HG03175 (cell line): ENCODE results near the gene VIM.

Source experiments
- ATAC-seq: cut with Tn5 transposase; IDR thresholded peaks from one replicate; pipeline ENCODE4 v1.9.1; 2021; ENCODE audit warnings: mild to moderate bottlenecking, moderate library complexity; ENCODE audit not compliant: unreplicated experiment

Gene VIM

DNA sequence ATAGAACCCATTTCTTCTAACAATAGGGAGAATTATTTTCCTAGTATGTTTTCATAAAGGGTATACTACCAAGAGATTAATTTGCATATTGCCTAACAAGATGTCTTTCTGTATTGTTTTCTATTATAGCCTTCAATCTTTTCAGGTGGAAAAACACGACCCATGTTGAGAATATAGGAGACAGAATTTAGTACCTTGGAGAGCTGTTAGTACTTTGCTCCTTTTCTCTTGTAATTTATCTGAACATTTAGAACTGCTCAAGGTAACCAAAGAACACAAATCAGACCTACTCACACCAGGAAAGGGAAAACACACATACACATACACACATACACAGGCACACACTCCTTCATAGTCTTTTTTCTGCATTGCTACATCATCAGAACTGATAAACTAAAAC is 18.7 kb upstream of the VIM start:
- no peak for ATAC-seq

DNA sequence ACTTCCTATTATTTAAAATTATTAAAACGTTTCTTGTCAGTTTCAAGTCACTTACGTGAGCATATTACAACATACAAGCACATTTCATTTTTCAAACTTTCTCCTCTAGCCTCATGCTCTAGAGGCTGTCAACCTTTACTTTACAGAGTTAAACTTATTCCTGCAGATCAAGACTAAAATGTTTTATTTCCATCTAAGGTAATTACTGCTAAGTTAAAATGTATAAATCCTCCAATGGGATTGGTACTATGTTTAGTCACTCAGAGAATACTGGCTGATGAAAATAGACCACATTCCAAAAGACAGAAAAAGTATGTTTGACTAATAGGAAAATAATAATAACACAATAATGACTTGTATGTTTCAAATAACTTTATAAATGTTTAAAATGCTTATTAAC is 18.2 kb upstream of the VIM start:
- no peak for ATAC-seq

DNA sequence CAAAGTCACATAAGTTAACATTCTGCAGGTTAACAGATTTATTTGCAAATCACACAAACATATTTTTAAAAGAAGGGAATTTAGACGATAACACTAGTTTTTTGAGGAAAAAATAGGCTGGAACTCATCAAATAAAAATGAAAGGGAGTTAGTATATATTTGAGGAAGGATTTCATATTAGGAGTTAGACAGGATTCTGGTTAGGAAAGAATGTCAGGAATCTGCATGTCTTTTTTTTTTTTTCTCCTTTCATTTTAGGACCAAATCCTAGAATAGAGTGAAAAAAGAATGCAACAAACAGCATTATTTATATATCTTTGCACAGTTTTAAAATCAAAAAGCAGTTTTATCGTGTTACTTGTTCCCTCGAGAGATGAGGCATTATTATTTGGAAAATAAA is 17.7 kb upstream of the VIM start:
- no peak for ATAC-seq

DNA sequence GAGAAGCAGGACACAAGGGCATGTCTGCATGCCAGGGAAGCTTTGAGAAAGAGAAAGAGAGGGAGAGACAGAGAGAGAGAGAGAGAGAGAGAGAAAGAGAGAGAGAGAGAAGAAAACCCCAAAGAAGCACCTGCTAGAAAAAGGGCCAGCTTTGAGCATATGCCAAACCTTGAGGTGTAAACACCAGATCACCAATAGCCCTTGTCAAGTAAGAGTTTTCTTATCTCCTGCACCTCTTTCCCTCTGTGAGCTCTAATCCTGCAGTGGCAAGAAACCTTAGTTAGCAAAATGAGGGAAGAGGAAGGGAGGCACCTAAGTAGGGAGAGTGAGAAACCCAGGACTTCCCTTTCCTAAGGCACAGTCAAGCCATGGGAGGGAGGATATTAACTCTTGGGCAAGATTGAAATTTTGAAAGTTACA is 15.2 kb upstream of the VIM start:
- no peak for ATAC-seq

DNA sequence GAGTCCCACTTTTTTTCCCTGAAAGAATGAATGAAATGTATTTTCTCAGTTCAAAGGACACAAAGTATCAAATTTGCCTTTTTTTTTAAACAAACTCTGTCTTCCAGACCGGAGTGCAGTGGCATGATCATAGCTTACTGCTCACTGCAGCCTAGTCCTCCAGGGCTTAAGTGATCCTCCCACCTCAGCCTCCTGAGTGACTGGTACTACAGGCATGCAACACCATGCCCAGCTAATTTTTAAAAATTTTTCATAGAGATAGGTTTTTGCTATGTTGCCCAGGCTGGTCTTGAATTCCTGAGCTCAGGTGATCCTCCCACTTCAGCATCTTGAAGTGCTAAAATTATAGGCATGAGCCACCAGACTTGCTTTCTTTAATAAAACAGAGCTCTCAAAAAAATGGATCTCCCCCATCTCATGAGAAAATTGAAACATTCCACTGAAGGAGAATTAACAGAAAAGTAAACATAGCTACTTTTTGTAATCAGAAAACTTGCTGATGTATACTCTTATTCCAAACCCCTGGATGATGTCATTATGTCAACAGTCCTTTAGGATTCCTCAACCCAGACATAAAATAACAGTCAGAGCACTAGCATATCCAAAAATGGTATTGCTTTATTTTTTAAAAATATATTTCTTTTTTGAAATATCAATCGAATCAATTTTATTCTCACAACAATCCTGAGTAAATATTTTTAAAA is 14.2 kb upstream of the VIM start:
- ATAC-seq: no peak

DNA sequence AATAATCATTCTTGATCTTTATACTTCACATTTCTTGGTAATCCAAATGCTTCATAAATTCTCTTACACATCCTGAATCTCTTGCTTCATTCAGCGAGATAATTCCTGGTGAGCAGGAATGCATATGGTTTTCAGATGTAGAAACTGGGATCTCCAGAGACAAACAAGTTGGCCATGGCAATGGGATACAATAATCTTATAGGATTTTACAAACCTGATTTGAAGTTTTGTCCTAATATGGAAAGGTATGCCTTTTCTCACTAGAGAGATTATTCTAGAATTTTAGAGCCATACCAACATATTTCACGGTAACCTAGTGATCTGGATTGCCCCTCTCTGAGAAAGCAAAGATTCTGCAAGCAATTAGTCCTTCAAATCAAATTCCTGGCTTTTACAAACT is 13.5 kb upstream of the VIM start:
- no peak for ATAC-seq

DNA sequence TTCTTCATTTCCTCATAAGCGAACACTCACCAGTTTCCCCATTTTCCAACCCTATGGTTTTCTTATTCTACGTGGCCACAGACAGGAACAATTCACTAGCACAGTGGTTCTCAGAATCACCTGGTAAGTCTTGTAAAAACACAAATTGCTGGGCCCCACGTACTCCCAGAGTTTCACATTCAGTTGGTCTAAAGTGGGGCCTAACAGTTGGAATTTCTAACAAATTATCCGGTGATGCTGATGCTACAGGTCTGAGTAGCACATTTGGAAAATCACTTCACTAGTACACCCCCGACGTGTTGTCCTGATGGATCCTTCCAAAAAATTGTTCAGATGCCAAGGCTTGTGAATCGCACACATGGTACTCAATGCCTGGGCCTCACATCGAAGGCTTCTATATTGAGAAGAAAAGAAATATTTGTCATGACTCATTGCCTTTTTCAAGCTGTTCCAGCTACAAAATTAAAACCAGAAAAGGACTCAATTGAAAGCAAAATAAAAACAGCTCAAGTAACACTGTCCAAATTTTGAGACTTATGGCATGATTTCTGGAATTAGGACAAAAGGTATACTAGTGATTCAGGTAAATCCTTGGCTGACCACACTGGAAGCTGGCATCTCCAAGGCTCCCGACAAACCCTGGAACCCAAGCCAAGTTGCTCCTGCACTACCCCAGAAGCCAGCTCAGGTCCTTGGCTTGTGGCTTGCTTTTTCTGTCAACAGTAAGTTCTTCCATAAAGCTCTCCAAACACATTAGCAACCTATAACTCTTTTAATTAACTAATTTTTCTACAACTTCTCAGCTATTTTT is 12.9 kb upstream of the VIM start:
- no peak for ATAC-seq

DNA sequence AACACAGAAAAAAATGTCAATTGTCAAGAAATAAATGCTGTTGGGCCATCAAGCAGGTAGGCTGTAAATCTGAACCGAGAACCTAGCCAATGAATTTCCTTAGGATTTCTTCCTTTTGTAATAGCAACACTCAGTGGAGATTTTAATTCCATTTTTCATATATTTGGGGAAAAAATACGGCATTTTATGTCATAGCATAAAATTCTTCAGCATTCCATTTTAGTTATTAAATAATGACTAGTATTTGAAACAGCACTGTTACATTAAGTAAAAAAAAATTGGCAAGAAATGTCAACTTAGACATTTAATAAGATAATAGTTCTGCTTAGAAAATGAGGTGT is 12.3 kb upstream of the VIM start:
- ATAC-seq: no peak

DNA sequence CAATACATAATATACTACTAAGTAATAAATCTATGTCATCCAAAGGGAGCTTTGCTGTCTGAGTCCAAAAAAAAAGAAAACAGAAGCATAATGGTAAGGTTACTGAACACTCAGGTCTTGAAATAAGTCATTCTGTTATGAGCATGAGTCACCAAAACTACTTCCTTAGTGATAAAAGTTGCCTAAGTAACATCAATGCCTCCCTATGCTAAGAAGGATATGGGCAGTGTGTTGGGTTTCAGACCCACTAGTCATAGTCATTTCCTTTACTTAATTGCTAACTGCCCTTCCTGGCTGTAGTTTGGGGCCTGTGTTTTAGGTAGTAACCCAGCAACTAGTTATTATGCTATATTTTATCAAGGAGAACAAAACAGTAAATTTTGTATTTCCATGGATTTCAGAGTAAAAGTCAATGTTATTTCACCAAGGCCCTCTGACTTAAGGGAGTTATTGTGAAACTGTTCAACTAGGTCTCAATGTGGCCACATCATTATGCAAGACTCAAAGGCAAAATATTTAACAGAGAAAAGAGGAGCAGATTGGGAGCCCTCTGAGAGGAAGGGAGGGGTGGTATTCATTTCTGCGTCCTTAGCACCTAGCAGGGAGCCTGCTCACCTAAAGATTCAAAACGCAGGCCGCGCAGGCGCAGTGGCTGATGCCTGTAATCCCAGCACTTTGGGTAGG is 11.7 kb upstream of the VIM start:
- ATAC-seq: peak; percentile 99

DNA sequence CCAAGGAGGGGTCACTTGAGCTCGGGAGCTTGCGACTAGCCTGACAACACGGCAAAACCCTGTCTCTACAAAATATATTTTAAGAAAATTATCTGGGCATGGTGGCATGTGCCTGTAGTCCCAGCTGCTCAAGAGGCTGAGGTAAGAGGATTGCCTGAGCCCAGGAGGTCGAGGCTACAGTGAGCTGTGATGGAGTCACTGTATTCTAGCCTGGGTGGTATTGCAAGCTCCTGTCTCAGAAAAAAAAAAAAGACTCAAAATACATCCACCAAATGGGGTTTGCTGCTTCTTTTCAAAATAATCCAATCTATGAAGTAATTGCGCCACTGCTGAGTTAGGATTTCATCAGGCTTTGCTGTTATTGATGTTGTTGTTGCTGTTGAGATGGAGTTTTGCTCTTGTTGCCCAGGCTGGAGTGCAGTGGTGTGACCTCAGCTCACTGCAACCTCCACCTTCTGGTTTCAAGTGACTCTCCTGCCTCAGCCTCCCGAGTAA is 11.1 kb upstream of the VIM start:
- no peak for ATAC-seq

DNA sequence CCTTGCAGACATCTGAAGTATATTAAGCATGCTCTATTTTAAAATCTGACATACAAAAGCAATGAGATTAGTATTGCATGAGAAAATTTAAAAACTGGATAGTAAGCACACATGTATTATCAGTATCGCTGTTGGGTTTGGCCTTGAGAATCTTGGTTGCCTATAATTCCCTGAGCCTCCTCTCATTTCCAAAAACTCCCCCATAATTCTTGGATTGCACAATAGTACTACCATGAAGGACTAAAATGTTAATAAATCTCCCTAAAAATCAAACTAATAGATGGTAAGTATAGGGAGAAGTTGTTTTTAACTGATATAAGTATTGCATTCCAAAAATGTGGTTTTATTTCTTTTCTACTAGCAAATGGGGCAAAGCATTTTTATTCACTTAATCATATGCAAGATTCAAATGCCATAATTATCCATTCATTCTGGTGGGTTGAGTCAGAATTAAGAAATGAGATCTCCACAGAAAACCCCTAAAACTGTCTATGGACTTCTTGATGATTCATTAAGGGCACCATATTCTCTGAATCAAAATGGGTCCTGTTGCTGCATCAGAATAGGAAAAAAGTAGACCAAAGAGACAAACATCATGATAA is 10.3 kb upstream of the VIM start:
- no peak for ATAC-seq

DNA sequence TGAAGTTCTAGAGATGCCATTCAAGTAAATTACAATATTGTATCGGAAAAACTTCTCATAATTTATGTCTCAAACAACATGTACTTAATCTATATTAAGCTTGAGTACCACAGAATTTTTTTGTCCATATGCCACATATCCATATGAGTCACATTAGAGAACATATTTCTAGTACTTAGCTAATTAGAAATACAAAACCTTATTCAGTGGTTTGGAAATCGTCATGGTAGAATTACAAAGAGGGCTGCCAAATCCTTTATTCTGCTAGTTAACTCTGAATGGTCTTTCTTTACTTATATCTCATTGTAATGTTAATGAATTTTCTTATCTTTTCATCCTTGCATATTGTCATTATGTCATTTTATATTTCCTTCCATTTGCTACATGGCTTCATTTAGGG is 9.0 kb upstream of the VIM start:
- no peak for ATAC-seq

DNA sequence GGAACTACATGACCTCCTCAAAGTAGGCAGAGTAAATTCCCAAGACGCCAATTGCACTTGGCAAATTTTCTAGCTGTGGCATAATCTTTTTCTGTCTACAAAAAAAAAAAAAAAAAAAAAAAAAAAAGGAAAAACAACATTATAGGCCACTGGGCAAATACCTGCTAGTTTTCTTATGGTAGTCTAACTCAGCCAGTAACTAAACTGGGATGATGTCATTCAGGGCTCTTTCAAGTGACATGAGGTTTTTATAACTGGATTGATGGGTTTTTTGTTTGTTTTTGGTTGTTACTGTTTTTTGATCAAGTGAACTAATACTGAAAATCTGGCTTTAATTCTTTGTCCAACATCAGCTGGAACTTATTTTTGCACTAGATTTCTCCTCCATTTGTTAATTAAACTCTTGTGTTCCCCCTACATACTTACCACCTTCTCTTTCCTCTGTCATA is 7.4 kb upstream of the VIM start:
- no peak for ATAC-seq

DNA sequence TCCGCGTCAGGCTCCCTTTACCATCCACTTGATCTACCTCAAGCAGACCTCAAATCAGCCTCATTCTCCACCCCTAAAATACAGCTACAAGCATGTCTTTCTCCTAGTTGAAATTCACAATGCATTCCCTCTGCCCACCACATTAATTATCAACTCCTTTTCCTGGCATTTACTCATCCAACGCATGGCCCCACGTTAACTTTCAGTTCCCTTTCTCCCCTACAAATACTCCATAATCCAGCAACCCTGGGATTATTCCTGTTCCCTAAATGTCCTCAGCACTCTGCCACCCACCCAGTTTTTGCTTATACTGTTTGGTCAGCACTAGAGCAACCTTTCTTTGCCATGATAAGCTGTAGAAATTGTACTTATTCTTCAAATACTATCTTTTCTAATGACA is 5.7 kb upstream of the VIM start:
- no peak for ATAC-seq

DNA sequence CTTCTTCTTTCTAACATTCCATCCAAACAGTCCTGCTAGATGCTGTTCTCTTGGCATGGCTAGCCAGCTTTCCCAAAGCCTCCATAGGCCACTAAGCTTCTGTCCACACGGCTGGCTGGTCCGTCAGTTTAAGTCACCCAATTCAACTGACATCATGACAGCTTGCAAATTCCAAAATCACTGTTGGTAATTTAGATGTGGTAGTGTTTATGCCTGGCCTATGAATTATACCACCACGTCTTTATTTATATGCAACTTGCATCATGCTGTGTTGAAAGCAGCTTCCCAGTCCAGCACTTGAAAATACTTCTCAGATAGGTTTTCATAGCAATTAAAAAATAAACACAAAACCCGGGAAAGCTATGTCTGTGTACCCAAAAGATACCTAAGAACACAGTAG is 2.2 kb upstream of the VIM start:
- ATAC-seq: no peak

DNA sequence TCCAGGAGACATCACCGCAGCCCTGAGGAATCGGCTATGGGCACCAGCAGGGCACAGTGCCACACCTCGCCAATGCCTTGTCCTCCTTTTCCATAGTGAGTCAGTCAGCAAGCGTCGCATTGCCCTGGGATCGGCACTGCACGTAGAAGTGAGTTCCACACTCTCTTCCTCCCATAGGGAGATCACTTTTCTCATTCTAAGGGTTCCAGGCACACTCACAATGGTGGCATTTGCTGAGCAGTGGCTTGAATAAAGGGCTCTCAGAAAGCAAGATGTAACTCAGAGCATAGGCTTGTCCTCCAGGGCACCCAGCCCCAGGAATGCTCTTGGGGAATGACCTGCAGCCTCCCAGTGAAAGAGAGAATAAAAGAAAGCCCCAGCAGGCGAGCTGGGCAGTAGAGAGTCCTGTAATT is 1.1 kb upstream of the VIM start:
- ATAC-seq: no peak

DNA sequence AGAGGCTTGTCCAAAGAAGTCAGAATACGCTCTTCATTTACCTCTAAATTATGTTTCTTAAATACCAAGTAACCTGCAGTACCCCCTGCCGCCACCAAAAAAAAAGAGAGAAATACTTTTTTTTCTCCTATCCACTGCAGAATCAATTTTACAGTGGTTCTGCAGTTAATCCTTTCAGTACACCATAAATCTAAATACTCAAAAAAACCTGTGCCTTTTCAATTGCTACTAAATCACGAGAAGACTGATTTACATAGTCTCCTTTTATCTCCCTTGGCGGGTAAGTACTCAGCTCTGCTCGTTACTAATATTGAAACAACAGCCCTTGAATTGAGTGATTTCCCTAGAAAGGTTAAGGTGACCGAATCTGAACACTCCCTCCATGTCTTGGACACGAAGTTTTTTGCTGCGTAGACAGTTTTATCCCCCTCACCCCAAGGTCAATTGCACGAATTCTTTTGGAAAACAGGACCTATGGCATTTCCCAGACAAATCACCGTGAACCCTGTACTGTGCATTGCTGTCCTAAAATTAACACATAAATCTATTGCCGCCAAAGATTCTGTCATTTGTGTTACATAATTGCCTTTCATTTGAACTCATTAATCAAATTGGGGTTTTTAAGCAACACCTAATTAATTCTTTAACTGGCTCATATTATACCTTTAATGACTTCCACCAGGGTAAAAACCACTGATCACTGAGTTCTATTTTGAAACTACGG is 512 bp upstream of the VIM start:
- ATAC-seq: peak; percentile 24

DNA sequence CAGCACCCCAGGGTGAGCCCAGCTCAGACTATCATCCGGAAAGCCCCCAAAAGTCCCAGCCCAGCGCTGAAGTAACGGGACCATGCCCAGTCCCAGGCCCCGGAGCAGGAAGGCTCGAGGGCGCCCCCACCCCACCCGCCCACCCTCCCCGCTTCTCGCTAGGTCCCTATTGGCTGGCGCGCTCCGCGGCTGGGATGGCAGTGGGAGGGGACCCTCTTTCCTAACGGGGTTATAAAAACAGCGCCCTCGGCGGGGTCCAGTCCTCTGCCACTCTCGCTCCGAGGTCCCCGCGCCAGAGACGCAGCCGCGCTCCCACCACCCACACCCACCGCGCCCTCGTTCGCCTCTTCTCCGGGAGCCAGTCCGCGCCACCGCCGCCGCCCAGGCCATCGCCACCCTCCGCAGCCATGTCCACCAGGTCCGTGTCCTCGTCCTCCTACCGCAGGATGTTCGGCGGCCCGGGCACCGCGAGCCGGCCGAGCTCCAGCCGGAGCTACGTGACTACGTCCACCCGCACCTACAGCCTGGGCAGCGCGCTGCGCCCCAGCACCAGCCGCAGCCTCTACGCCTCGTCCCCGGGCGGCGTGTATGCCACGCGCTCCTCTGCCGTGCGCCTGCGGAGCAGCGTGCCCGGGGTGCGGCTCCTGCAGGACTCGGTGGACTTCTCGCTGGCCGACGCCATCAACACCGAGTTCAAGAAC is 1.1 kb downstream of the VIM start:
- peak; percentile 9 for ATAC-seq

DNA sequence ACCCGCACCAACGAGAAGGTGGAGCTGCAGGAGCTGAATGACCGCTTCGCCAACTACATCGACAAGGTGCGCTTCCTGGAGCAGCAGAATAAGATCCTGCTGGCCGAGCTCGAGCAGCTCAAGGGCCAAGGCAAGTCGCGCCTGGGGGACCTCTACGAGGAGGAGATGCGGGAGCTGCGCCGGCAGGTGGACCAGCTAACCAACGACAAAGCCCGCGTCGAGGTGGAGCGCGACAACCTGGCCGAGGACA is 1.6 kb downstream of the VIM start:
- peak; percentile 6 for ATAC-seq

DNA sequence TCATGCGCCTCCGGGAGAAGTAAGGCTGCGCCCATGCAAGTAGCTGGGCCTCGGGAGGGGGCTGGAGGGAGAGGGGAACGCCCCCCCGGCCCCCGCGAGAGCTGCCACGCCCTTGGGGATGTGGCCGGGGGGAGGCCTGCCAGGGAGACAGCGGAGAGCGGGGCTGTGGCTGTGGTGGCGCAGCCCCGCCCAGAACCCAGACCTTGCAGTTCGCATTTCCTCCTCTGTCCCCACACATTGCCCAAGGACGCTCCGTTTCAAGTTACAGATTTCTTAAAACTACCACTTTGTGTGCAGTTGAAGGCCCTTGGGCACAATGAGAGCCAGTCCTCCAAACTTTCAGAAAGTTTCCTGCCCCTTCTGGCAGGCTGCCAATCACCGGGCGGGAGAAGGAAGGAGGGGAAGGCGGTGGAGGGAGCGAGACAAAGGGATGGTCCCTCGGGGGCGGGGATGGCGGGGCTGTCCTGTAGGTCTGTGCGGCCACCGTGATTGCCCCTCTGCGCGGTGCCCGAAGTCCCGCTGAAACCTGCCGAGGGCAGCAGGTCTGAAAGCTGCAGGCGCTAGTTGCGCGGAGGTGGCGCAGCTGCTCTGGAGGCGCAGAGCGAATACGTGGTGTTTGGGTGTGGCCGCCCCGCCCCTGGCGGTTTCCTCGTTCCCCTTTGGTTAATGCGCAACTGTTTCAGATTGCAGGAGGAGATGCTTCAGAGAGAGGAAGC is 2.1 kb downstream of the VIM start:
- ATAC-seq: peak; percentile 49
